T-helper 22 cell (primary cell): ENCODE data around the gene XPO6.
"Not testable (repeated sequence)": the region's sequence is repeated elsewhere in the genome, so short reads cannot be mapped to it uniquely, and the experiment has no call there.

ENCODE experiments used
- DNase-seq: peaks from one replicate; pipeline ENCODE4 v3.0.0-alpha.2; 2020; ENCODE audit warnings: low read depth

Gene XPO6

DNA sequence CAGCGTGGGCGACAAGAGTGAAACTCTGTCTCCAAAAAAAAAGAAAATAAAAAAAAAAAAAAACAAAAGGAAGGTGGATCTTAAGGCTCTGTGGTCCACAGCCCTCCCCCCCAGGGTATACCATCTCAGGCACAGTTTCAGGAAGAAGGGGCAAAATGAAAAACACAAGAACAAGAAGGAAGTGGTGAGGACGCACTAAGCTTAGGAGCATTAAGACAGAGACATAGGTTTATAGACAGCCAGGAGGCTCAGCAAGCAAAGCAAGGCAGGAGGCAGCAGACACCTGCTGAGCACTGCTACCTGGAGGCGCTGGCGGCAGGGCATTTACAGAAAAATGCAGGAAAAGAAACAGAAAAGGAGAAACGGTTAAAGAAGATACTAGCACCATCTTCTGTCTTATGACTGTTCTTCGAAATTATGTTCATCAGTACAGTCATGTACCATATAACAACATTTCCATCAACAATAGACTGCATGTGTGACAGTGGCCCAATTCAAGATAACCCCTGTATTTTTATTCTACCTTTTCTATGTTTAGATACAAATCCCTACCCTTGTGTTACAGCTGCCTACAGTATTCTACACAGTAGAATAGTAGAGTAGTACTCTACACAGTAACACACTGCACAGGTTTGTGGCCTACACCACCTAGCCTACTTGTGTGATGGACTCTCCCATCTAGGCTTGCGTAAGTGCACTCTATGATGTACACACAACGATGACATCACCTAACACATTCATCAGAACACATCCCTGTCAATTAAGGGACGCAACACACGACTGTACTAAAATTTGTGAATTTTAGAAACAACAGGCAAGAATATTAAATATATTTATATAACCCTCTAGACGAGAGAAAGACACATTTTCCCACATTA, 62.5 kb downstream of the XPO6 start:
- no peak for DNase-seq

DNA sequence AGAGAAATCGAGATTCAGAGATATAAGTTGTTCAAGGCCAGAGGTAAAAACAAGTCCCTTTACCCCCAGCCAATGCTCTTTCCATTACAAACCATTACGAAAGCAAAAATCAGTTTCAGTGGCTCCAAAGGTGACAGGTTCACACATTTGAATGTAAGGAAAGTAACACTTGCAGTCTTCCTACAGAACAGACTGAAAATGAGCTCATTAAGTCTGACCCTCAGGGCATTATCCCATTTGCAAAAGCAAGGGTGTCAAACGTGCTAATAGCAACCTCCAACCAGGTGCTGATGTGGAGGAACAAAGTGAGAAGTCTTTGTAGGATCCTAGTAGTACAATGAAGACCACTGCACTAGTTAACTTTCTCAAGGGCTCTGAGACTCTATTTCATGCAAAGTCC, 65.2 kb downstream of the XPO6 start:
- no peak for DNase-seq

GRCh38 chr16:28145796-28146195, 66.0 kb downstream of the XPO6 start:
- DNase-seq = no peak

GRCh38 chr16:28140788-28141618, 70.8 kb downstream of the XPO6 start:
- peak; percentile 69 for DNase-seq

DNA sequence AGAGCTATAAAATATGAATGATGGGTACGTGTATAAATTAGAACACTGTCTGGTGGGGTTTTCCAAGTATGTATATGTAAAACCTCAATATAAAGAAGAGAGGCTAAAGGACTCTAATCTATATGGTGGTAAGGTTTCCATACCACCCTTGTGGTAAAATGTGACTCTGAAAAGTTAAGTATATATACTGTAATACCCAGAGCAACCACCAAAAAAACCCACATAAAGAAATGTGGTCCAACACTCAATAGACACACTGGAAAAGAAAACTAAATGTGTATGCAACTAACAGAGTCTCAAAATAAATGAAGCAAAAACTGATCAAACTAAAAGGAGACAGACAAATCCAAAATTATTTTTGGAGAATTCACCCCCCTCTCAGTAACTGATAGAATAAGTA, 72.2 kb downstream of the XPO6 start:
- no peak for DNase-seq

GRCh38 chr16:28136751-28137434, 74.9 kb downstream of the XPO6 start:
- DNase-seq = peak; percentile 18

GRCh38 chr16:28133666-28134065, 78.1 kb downstream of the XPO6 start:
- no peak for DNase-seq

- DNase-seq = no peak
Observed at GRCh38 chr16:28131743-28132393, 79.9 kb downstream of the XPO6 start.

DNA sequence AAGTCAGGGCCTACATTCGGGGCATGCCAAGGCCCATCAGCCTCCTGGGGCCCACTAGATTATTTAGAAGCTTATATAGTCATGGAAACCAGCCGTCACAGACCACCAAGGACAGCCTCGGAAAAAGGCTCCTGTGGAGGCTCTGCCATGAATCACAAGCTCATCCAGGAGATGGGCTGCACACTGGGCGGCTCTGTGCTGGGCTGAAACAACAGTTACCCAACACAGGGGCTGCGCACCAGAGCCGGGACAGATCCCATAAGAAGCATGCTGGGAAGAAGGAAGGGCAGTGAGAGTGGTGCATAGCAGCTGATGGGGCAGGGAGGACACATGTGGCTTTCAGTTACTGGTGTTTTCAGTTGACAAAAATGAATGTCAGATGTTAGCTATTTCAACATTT, 80.6 kb downstream of the XPO6 start:
- DNase-seq = no peak

- no peak for DNase-seq
Observed at GRCh38 chr16:28130099-28131088, 81.4 kb downstream of the XPO6 start.

DNA sequence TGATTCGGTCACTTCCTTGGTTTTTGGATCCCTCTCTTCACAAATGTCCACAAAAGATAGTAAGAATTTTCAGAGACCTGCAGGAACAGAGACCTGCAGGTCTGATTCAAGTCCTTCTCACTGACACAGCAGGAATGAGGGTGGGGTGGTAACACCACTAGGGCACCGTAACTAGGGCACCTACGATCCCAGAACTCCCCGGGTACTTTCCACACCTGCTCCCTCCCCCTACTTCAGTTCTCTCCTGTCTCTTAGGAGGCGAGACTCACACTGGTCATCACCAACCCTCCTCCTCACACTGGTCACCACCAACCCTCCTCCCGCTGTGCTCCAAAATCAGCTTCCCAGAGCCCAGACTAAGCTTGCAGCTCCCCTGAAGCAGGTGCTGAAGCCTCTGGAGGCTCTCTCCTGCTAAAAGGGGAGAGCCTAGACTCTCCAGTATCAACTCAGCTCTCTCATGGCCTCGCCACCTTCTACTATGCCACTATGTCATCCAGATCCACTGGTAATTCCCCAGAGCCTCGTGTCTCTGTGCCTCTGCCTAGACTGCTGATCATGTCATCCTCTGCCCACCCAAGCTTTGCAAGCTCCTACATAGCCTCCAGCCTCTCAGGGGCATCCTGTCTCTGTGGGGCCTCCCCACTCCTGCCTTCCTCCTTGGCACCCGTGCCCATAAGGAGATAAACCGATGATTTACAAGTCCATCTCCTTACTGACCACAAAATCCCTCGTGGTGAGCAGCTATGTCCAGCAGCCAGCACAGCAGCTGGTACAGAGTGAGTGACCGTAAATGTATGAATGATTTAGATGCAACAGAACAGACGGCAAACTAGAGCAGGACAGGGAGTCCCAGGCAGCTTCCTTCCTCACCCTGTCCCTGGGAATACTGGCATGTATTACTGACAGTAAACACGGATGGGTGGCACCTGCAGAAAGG, 84.8 kb downstream of the XPO6 start:
- no peak for DNase-seq

GRCh38 chr16:28125592-28125991, 86.2 kb downstream of the XPO6 start:
- no peak for DNase-seq

- DNase-seq = no peak
Observed at GRCh38 chr16:28121527-28121926, 90.2 kb downstream of the XPO6 start.

- no peak for DNase-seq
Observed at GRCh38 chr16:28120754-28121153, 91.0 kb downstream of the XPO6 start.

DNA sequence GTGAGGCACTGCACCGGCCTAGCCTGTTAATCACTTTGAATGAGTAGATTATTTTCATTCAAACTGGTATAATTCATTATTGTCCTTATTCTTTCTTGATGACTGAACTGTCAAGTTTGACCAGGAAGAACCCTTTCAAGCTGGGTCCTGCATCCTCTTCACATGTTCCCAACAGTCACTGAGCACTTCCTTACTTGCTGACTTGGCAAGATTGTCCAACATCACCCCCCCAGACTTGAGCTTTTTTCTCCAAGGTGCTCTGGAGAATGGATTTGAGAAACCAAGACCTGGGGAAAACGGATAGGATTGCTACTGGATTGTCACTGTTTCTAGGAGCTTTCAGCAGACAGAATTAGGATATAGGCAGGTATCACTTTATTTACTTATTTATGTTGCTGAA, 93.1 kb downstream of the XPO6 start:
- no peak for DNase-seq

DNA sequence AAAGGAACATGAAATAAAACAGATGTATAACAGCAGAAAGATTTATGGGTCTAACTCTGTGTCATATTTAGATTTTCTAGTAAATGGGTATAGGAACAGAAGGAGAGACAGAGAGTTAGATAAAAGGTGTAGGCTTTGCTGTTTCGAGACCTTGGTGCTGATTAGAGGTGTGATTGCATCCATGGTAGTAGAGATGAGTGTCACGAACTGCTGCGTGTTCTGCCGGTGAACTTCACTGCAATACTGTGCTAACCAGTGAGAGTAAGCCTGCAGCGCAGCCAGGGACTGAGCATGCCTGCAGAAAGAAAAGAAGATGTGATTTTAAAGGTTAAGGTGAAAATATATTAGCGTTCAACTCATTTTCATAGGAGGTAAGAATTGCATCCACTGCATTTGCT, 94.6 kb downstream of the XPO6 start:
- no peak for DNase-seq

GRCh38 chr16:28115866-28116265, 95.9 kb downstream of the XPO6 start:
- not testable (repeated sequence) for DNase-seq

DNA sequence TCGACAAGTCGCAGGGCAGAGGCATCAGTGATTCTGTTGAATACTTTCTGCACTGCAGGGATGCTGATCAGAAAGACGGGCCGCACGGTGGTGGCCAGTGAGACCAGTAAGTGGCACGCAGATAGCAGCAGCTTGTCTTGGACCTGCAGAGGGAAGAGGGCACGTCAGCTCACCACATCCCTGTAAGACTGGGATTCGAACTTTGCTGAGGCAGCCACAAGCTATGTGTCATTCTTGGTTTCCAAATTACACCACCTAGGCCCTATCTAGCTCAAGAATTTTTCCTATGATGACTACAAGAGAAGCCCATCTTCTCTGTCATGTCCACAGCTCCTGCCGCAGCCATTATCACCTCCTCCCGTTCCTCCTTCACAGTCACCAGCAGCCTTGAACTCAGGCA, 98.9 kb downstream of the XPO6 start:
- no peak for DNase-seq

- no peak for DNase-seq
Observed at GRCh38 chr16:28110977-28111376, 100.8 kb downstream of the XPO6 start.

- no peak for DNase-seq
Observed at GRCh38 chr16:28110479-28110878, 101.3 kb downstream of the XPO6 start.
